ENCODE results near the gene ANAPC1. TPM values are rescaled to one million over a fixed set of nuclear protein-coding genes. Genes with fewer than 3 reads are reported as not detected.

Gene ANAPC1
- total RNA-seq: 29.4 TPM
- long read RNA-seq, full-length matches to known transcripts: 7 of 20 reads
- long read RNA-seq, partial matches to known transcripts: 5 of 20 reads
- long read RNA-seq, other reads (novel, unspliced or antisense): 8 of 20 reads

DNA sequence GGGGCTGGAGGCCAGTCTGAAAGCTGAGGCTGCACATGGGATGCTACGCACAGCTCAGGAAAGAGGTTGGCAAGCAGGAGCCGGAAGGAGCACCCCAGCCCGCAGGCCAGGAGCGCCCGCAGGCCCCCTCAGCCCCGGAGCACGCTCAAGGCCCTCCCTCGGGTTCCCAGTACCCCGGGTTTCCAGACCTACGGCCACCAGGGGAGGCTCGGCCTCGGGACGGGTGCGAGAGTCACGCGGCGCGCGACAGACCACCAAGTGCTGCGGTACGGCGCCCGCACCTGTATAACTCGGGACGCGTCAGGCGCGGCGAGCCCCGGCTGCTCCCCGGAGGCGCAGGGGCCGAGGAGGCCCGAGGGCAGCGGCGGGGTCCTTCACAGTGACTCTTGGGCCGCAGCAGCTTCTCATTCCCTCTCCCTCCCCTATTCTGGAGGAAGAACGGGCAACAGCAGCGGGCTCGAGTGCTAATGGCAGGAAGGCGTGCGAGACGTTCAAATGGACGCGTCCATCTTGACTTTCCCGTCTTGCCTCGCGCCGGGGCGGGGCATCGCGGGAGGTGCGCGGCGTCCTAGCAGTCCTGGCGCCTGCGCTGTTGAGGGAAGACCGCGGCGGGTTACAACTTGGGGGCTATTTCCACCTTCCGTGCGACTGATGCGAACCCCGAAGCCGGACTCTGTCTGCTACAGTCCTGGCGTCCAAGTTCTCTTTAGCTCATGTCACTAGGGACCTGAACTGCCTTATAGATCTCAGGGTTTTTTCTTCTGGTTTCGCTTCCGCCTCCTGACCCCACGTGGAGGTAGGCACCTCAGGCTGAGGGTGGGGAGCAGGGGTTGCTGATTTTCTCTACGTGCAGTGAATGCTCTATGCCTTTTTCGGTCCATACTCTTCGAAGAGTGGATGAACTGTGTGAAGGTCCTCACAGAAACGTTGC, at the start of gene ANAPC1:
ANAPC1 (minus strand) TSS at position 533 of the 931 bp plus-strand sequence. CDS start 3,368 bp downstream, outside the sequence.
- intact Hi-C loops (cut with DNase I): no loop called here
- Histone ChIP-seq H3K27ac (peak within 1 kb of the TSS; percentile 92), H3K36me3 (peaks cover 10% of the 10 kb centered on the region), H3K27me3 (no peaks in the 10 kb centered on the region), H3K9me3 (no peaks in the 10 kb centered on the region), H3K4me3 (peak within 1 kb of the TSS; percentile 100), H3K4me1 (peaks cover 14% of the 10 kb centered on the region)
- peak; percentile 98 for ATAC-seq
- no peak for TF ChIP-seq CTCF (IDR thresholded peaks at IDR 0.05)
- DNase-seq: peak; percentile 93

DNA sequence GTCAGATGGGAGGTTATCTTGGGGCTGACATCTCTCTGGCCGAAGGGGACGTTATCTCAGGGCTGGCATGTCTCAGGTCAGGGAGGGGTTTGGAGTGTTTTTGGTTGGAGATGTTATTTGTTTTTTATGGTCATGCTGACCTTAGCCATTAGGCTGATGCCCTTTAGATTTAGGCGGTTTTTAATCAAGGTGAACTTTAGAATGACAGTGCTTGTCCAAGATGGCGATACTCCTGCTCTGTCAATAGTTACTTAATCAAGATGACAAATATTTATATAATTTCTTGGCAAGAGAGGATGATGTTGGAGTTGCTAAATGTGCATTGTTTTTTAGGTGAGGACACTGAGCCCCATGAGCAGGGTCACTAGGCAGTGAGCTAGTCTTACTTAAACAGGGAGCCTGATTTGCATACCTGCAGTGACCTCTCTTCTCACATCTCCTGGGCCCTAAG, 48.9 kb upstream of the ANAPC1 start:
- no peak for ATAC-seq
- Histone ChIP-seq H3K4me1 (no peaks in the 10 kb centered on the region), H3K9me3 (no peaks in the 10 kb centered on the region), H3K36me3 (peaks cover 22% of the 10 kb centered on the region), H3K27me3 (no peaks in the 10 kb centered on the region), H3K4me3 (no peak overlapping the region), H3K27ac (no peak overlapping the region)
- TF ChIP-seq CTCF (IDR thresholded peaks at IDR 0.05): no peak
- no peak for DNase-seq
- intact Hi-C loops (cut with DNase I): no loop called here

DNA sequence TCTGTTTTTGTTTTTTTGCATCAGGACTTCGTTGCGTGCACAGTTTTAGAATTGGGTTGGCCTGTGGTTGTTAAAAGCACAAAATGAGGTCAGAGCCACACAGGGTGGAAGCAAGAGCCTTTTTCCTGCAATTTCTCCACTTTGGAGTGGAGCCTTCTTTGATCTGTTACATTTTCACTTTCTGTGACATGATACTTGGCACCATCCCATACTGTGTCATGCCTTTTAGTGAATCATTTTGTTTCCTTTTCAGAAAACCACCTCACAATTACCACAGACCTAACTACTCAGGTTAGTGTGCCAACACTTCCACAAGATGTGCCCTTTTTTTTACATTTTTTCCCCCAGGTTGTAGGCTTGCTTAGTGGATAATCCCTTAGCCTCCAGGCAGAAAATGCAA, 46.9 kb upstream of the ANAPC1 start:
- DNase-seq (no peak), ATAC-seq (no peak)
- intact Hi-C loops (cut with DNase I): no loop called here
- Histone ChIP-seq H3K27me3 (no peaks in the 10 kb centered on the region), H3K9me3 (no peaks in the 10 kb centered on the region), H3K4me1 (peaks cover 8% of the 10 kb centered on the region), H3K4me3 (no peak overlapping the region), H3K36me3 (peaks cover 22% of the 10 kb centered on the region), H3K27ac (no peak overlapping the region)
- TF ChIP-seq CTCF (IDR thresholded peaks at IDR 0.05): no peak

DNA sequence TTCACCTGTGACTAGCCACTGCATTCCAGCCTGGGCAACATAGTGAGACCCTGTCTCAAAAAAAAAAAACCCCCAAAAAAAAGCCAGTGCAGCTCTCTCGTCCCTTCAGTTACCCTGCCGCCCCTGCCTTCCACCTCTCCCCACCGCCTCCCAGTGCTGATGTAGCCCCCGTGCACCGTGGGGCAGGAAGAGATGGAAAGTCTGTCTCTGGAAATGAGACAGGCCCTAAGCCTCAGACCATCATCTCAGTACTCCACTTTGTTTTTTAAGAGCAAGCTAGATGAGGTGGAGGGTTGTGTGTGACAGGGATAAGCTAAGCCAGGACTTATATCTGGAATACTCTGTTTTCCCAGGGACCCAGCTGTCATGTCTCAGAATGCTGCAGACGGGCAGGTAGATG, 46.4 kb upstream of the ANAPC1 start:
- ATAC-seq (no peak), DNase-seq (no peak)
- Histone ChIP-seq H3K4me3 (no peak overlapping the region), H3K4me1 (peaks cover 8% of the 10 kb centered on the region), H3K27ac (no peak overlapping the region), H3K36me3 (peaks cover 22% of the 10 kb centered on the region), H3K27me3 (no peaks in the 10 kb centered on the region), H3K9me3 (no peaks in the 10 kb centered on the region)
- no peak for TF ChIP-seq CTCF (IDR thresholded peaks at IDR 0.05)
- intact Hi-C loops (cut with DNase I): no loop called here

DNA sequence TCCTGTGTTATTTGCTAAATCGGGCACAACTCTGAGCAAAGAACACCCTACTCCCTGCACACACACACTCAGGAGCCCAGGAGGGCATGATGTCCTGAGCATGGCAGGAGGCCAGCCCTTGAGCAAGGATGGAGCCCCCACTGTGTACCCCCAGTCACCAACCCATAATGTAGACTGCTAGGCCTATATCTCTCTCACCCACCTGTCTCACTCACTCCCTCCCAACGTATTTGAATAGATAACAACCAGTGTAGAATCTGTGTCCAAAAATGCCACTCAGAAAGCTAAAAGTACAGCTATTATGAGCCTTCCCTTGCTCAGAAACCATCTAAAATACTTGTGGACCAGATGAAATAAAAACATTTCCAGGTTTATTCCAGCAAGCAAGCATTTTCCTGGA, 43.7 kb upstream of the ANAPC1 start:
- intact Hi-C loops (cut with DNase I): no loop called here
- ATAC-seq: no peak
- Histone ChIP-seq H3K9me3 (no peaks in the 10 kb centered on the region), H3K4me3 (no peak overlapping the region), H3K4me1 (peaks cover 8% of the 10 kb centered on the region), H3K27me3 (no peaks in the 10 kb centered on the region), H3K27ac (no peak overlapping the region), H3K36me3 (peaks cover 22% of the 10 kb centered on the region)
- no peak for DNase-seq
- no peak for TF ChIP-seq CTCF (IDR thresholded peaks at IDR 0.05)
